Measurements from ENCODE around the gene LINC01488. TPM values are rescaled to one million over a fixed set of nuclear protein-coding genes. Genes with fewer than 3 reads are reported as not detected.
A peak's percentile ranks its signal among the peaks of the same experiment; 100 is the strongest.

The LINC01488 gene
- total RNA-seq, 4 donors from 2014 or later = not detected

- intact Hi-C loops (cut with DNase I; ENCODE audit: low total_unique reads) = no loop called here
- peak in 1 of 2 donors; percentile 46 for DNase-seq (ENCODE audit: low spot score in 2 of 2)
- 82% methylated on average over 9 of the region's 9 CpGs for WGBS, 2 donors
- TF ChIP-seq POLR2A (IDR thresholded peaks at IDR 0.05) (no peak), CTCF (IDR thresholded peaks at IDR 0.05) (no peak)
- no peak overlapping the region for H3K4me3 ChIP-seq (ENCODE audit: low read depth, poor library complexity, severe bottlenecking)
These were observed 50.2 kb downstream of the LINC01488 start for GRCh38 chr11:69531717-69532088.

GRCh38 chr11:69533296-69534165 is 52.1 kb downstream of the LINC01488 start:
- DNase-seq (ENCODE audit: low spot score in 2 of 2) = no peak
- WGBS, 2 donors = 69 to 80% methylated on average over 22 to 23 of the region's 23 CpGs
- intact Hi-C loops (cut with DNase I; ENCODE audit: low total_unique reads) = no loop called here
- no peak overlapping the region for H3K4me3 ChIP-seq (ENCODE audit: low read depth, poor library complexity, severe bottlenecking)
- TF ChIP-seq CTCF (IDR thresholded peaks at IDR 0.05) = no peak
- TF ChIP-seq POLR2A (IDR thresholded peaks at IDR 0.05) = no peak

- TF ChIP-seq CTCF (IDR thresholded peaks at IDR 0.05) = no peak
- no peak for TF ChIP-seq POLR2A (IDR thresholded peaks at IDR 0.05)
- H3K4me3 ChIP-seq (ENCODE audit: low read depth, poor library complexity, severe bottlenecking) = no peak overlapping the region
- DNase-seq (ENCODE audit: low spot score in 2 of 2) = no peak
- intact Hi-C loops (cut with DNase I; ENCODE audit: low total_unique reads) = no loop called here
- 82 to 88% methylated on average over 14 of the region's 14 CpGs for WGBS, 2 donors
These were observed 52.7 kb downstream of the LINC01488 start for GRCh38 chr11:69534166-69534530.

- DNase-seq (ENCODE audit: low spot score in 2 of 2) = no peak
- no peak for TF ChIP-seq CTCF (IDR thresholded peaks at IDR 0.05)
- no peak for TF ChIP-seq POLR2A (IDR thresholded peaks at IDR 0.05)
- intact Hi-C loops (cut with DNase I; ENCODE audit: low total_unique reads) = no loop called here
These were observed 54.4 kb downstream of the LINC01488 start for GRCh38 chr11:69535908-69536307.

GRCh38 chr11:69536406-69536805 is 54.9 kb downstream of the LINC01488 start:
- no peak overlapping the region for H3K4me3 ChIP-seq (ENCODE audit: low read depth, poor library complexity, severe bottlenecking)
- intact Hi-C loops (cut with DNase I; ENCODE audit: low total_unique reads) = no loop called here
- TF ChIP-seq CTCF (IDR thresholded peaks at IDR 0.05) (no peak), POLR2A (IDR thresholded peaks at IDR 0.05) (no peak)
- 79 to 84% methylated on average over 9 of the region's 9 CpGs for WGBS, 2 donors
- DNase-seq (ENCODE audit: low spot score in 2 of 2) = no peak

More at GRCh38 chr11:69535908-69536307, 54.4 kb downstream of the LINC01488 start:
- 89 to 91% methylated on average over 7 of the region's 7 CpGs for whole genome bisulfite sequencing, 2 donors
- H3K4me3 ChIP-seq (ENCODE audit: low read depth, poor library complexity, severe bottlenecking) = no peak overlapping the region
